HuH-7 (cell line): ENCODE data around the gene APOBEC3B.
"Not testable (repeated sequence)": the region's sequence is repeated elsewhere in the genome, so short reads cannot be mapped to it uniquely, and the experiment has no call there.

ENCODE experiments used
- DNase-seq: peaks from one replicate; pipeline ENCODE4 v3.0.0; 2011; ENCODE audit warnings: low spot score

APOBEC3B gene

GRCh38 chr22:38981992-38982927 is at the start of gene APOBEC3B:
TSS of gene APOBEC3B (plus strand) at chr22:38982347. CDS start at chr22:38982454, 107 bp downstream.
- DNase-seq = no peak

GRCh38 chr22:38935023-38935422 is 47.1 kb upstream of the APOBEC3B start:
- no peak for DNase-seq

- DNase-seq = no peak
Observed at GRCh38 chr22:38935616-38936015, 46.5 kb upstream of the APOBEC3B start.

GRCh38 chr22:38936562-38936961 is 45.6 kb upstream of the APOBEC3B start:
- DNase-seq = no peak

- DNase-seq = no peak
Observed at GRCh38 chr22:38937036-38937435, 45.1 kb upstream of the APOBEC3B start.

GRCh38 chr22:38937541-38937940 is 44.6 kb upstream of the APOBEC3B start:
- no peak for DNase-seq

DNA sequence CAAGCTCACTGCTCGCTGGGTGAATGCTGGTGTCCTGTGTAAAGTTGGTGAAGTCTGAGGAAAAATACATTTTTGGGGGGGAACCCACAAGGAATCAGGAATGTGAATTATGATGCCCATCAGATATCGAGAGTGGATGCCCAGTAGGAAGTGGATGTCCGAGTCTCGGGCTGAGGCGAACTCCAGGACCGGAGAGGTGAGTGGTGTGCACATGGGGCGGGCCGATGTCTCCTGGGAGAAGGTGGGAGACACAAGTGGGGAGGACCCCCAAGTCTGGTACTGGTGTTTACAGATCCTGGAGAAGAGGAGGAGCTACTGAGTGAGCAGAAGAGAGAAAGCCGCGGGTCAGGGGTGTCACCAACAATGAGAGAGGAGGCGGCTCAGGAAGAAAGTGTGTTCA is 43.9 kb upstream of the APOBEC3B start:
- no peak for DNase-seq

DNA sequence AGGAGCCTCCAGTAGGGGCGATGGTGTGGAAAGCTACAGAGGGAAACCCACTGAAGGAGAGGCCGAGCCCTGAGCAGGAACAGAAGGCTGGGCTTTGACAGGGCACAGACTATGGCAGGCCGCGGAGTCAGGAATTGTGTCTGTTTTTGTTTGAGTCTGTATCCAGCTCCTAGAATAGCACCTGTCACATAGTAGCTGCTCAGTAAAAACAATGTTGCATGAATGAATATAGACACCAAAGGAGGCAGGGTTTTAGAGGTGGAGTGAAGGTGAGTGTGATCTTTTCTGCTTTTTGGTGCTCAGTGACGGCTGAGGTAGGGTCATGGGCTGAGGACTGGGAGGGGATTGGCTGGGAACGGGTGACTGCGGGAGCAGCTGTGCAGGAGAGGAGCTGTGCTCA is 43.2 kb upstream of the APOBEC3B start:
- DNase-seq = no peak

DNA sequence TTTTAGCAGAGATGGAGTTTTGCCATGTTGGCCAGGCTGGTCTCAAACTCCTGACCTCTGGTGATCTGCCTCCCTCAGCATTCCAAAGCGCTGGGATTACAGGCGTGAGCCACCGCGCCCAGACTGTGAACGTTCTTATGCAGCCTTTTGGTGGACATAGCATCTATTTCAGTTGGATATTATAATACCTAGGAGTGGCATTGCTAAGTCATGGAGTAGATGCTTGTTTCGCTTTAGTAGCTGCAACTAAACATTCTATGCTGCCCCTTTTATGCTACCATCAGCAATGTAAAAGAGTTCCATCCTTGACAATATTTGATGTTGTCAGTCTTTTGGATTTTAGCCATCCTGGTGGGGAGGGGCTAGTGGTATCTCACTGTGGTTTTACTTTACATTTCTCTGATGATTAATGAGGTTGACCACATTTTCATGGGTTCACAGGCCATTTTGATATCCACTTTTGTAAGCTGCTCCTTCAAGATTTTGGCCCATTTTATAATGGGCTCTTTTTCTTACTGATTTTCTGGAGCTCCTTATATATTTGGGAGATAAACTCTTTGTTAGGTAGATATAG is 41.2 kb upstream of the APOBEC3B start:
- no peak for DNase-seq

- DNase-seq = no peak
Observed at GRCh38 chr22:38941488-38941987, 40.6 kb upstream of the APOBEC3B start.

DNA sequence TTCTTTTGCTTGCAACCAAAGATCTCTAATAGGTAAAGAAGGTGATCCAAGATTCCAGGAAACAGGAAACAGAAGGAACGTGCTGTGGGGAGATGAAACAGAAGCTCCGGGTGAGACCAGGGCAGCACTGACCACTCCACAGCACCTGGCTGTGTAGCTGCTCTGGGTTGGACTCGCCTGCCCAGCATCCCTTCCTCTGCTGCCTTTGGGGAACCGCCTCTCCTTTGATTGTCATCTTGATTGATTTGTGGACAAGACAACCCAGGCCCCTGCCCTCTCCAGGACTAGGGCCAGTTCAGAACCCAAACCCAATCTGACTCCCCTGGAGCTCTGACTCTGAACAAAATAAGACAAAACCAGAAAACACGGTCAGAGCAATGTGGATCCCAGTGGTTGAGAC is 39.4 kb upstream of the APOBEC3B start:
- no peak for DNase-seq

DNA sequence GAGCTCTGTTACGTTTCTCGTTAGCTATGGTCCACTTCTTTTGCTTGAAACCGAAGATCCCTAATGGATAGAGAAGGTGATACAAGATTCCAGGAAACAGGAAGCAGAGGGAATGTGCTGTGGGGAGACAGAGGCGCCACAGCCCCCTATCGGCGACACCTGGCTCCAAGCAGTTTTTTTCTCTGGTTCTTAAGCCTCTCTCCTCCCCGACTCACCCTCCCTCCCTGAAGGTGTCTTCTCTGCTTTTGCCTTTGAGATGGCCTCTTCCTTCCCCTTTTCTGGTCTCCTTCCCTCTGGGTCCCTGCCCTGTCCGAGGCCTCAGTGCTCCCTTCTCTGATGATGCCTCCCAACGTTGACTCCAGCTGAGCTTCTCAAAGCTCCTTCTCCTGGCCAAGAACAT is 38.9 kb upstream of the APOBEC3B start:
- DNase-seq = no peak

- no peak for DNase-seq
Observed at GRCh38 chr22:38943882-38944281, 38.3 kb upstream of the APOBEC3B start.

DNA sequence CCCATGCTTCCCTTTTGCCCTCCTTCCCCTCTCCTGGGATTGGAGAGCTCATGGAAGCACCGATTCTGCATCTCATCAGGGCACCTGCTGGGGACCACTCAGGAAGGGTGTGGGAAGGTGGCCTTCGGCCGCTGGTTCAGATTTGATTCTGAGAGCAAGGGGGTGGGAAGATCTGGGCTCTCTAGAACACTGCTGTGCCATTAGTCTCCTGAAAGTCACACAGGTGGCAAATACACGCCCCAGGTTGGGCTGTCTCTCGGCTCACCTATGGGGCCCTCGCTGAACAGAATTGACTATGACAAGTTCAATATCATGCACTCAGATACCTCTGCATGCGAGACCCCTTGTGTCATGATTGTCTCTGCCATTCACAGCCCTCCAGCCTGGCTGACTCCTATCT is 37.5 kb upstream of the APOBEC3B start:
- no peak for DNase-seq

GRCh38 chr22:38945706-38946338 is 36.3 kb upstream of the APOBEC3B start:
- not testable (repeated sequence) for DNase-seq

DNA sequence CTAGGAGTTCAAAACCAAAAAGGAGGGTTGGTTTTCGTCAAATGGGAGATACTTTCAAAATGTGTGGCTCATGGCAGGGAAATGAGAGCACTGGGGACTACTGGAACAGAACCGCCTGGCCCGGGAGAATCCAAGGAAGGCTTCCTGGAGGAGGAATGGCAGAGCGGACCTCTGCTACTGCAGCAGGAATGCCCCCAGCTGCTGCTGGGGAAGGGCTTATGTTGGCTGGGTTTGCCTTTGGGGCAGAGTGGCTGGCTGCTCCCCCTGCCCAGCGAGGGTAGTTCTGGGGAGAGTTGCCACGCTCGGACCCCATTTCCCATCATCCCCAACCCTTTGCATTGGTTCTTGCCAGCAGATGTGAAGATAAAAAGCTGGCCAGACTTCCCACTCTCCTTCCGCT is 35.4 kb upstream of the APOBEC3B start:
- DNase-seq = no peak

GRCh38 chr22:38947321-38948140 is 34.6 kb upstream of the APOBEC3B start:
- no peak for DNase-seq

DNA sequence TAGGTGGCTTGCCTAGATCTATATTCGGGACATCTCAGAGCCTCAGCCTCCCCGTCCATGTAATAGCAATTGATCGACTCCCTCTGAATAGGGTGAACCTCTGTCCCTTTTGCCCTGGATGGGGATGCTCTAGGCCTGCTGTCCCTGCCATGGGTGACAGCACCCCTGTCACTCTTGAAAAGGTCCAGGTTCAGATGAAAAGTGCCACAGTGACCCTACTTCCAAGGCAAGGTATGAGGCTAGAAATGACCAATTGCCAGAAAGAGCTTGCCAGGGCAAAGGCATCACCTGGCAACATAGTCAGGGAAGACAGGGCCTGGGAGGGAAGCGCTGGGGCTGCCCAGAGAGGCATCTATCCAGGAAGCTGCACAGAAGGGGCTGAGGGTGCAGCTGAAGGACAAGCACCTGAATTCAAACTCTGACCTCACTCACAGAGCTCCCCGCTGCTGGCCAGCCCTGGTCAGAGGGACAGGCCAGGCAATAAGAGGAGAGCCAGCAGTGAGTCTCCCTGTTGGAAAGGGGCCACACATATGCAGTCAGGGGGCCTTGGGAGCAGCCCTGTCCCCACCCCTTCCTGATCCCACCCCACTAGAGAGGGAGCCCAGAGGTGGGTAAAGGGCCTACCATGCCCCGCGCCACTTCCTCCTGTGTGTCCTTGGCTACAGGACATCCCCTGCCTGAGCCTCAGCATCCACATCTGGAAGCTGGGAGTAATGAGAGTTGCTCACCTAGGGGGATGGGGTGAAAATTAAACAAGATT is 33.8 kb upstream of the APOBEC3B start:
- no peak for DNase-seq

DNA sequence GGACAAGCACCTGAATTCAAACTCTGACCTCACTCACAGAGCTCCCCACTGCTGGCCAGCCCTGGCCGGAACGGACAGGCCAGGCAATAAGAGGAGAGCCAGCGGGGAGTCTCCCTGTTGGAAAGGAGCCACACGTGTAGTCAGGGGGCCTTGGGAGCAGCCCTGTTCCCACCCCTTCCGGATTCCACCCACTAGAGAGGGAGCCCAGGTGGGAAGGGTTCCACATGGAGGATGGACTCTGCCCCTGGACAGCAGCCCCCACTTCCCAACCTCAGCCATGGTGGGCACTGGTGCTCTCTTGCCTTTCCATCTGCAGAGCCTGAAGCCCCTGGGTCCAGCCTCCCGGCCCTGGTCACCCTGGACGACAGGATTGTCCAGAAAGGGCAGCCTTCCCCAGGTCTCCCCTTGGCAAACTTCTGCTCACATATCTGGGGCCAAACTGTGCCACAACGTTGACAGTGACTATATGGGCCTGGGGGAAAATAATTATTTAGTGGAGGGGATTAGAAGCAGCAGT is 32.2 kb upstream of the APOBEC3B start:
- no peak for DNase-seq

- DNase-seq = no peak
Observed at GRCh38 chr22:38950527-38951295, 31.4 kb upstream of the APOBEC3B start.
